Fibroblast of upper back skin (primary cell): ENCODE data around the gene SPHKAP.
"Not testable (repeated sequence)": the region's sequence is repeated elsewhere in the genome, so short reads cannot be mapped to it uniquely, and the experiment has no call there.

Source experiments
- DNase-seq: peaks from one replicate; pipeline ENCODE4 v3.0.0-alpha.2; 2013

The SPHKAP gene

GRCh38 chr2:228023619-228024018 is 157.9 kb downstream of the SPHKAP start:
- no peak for DNase-seq

GRCh38 chr2:228018311-228018710 is 163.2 kb downstream of the SPHKAP start:
- DNase-seq: no peak

GRCh38 chr2:228017784-228018183 is 163.7 kb downstream of the SPHKAP start:
- DNase-seq: no peak

GRCh38 chr2:228016402-228016801 is 165.1 kb downstream of the SPHKAP start:
- DNase-seq: no peak

GRCh38 chr2:228015741-228016140 is 165.7 kb downstream of the SPHKAP start:
- no peak for DNase-seq

GRCh38 chr2:227996366-227996765 is 185.1 kb downstream of the SPHKAP start:
- DNase-seq: no peak

GRCh38 chr2:227990937-227991336 is 190.6 kb downstream of the SPHKAP start:
- DNase-seq: no peak

- DNase-seq: no peak
Observed at GRCh38 chr2:227973241-227973640, 208.2 kb downstream of the SPHKAP start.

- DNase-seq: no peak
Observed at GRCh38 chr2:227971619-227972230, 209.8 kb downstream of the SPHKAP start.

GRCh38 chr2:227960317-227960716 is 221.2 kb downstream of the SPHKAP start:
- no peak for DNase-seq

GRCh38 chr2:227942965-227943364 is 238.5 kb downstream of the SPHKAP start:
- no peak for DNase-seq

- DNase-seq: no peak
Observed at GRCh38 chr2:227942021-227942420, 239.5 kb downstream of the SPHKAP start.

GRCh38 chr2:227939271-227940027 is 242.0 kb downstream of the SPHKAP start:
- peak; percentile 25 for DNase-seq

GRCh38 chr2:227936249-227936648 is 245.2 kb downstream of the SPHKAP start:
- not testable (repeated sequence) for DNase-seq

GRCh38 chr2:227933884-227934283 is 247.6 kb downstream of the SPHKAP start:
- no peak for DNase-seq

- DNase-seq: no peak
Observed at GRCh38 chr2:227932403-227932802, 249.1 kb downstream of the SPHKAP start.

- DNase-seq: no peak
Observed at GRCh38 chr2:227932001-227932400, 249.5 kb downstream of the SPHKAP start.
